ENCODE measurements around the gene FAM13C.
"Not testable (repeated sequence)": the region's sequence is repeated elsewhere in the genome, so short reads cannot be mapped to it uniquely, and the experiment has no call there.

The FAM13C gene

DNA sequence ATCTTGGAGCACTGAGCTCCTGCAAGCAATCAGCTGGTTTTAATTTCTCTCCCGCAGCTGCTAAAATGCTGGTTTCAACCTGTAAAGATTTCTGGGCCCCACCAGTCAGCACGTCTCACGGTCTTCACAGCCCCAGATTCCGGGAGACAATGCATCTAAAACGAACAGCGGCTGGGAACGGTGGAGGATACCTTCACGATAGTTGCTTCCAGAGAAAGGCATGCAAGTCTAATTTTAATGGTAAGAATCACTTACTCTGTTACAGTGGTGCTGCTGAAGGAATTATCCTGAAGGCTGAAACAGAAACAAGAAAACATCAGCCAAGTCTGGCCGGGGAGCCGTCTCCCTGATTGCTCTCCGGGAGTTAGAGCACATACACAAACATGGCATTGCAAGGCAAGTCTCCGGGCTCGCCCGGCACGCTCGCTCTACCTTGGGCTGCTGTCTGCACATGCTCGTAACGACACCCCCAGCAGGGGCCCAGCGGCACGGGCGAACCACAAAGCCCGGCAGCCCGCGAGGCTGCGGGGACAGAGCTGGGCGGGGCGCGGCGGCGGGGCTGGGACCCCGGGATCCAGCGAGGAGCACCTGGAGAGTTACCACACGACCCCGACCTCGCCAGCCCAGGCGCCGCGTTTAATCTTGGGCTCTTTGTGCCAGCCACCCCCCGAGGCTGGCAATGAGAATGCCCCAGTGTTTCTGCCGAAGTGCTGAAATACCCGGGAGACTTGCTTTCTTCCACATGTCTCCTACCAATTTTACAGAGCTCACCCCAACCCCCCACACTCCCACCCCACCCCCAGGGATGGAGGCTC lies at the start of gene FAM13C:
Gene FAM13C, minus strand, starts transcription at position 406 of the 815 bp plus-strand sequence. Its CDS starts 89 bp downstream, at position 317.
- DNase-seq: peak; percentile 92

DNA sequence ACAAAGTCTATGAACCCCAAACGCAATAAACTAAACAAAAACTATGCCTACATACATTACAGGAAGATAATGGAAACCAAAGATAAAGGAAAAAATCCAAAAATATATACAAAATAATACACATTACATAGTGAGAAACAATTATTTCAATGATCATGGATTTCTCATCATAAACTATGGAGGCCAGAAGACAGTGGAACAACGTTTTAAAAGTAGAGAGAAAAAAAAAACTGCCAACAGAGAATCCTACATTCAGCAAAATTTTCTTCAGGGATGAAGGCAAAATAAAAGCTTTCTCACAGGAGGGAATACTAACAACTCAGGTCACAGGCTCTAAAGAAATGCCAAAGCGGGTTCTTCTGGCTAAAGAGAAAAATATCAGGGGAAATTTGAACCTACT lies 42.9 kb upstream of the FAM13C start:
- DNase-seq: peak; percentile 4

DNA sequence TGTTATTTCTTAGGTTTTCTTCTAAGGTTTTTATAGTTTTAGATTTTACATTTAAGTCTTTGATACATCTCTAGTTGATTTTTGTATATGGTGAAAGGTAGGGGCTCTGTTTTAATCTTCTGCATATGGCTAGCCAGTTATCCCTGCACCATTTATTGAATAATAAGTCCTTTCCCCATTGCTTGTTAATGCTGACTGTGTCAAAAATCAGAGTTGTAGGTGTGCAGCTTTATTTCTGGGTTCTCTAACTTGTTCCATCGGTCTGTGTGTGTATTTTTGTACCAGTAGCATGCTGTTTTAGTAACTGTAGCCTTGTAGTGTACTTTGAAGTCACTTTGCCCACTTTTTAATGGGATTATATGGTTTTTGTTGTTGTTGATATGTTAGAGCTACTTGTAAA lies 37.9 kb upstream of the FAM13C start:
- DNase-seq: no peak

DNA sequence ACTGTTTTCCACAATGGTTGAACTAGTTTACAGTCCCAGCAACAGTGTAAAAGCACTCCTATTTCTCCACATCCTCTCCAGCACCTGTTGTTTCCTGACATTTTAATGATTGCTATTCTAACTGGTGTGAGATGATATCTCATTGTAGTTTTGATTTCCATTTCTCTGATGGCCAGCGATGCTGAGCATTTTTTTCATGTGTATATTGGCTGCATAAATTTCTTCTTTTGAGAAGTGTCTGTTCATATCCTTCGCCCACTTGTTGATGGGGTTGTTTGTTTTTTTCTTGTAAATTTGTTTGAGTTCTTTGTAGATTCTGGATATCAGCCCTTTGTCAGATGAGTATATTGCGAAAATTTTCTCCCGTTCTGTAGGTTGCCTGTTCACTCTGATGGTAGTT lies 37.0 kb upstream of the FAM13C start:
- not testable (repeated sequence) for DNase-seq

DNA sequence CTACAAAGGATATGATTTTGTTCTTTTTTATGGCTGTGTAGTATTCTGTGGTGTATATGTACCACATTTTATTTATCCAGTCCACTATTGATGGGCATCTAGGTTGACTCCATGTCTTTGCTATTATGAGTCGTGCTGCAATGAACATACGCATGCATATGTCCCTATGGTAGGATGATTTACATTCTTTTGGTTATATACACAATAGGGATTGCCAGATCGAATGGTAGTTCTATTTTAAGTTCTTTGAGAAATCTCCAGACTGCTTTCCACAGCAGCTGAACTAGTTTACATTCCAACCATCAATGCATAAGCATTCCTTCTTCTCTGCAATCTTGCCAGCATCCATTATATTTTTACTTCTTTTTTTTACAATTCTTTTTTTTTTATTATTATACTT lies 35.6 kb upstream of the FAM13C start:
- DNase-seq: no peak

DNA sequence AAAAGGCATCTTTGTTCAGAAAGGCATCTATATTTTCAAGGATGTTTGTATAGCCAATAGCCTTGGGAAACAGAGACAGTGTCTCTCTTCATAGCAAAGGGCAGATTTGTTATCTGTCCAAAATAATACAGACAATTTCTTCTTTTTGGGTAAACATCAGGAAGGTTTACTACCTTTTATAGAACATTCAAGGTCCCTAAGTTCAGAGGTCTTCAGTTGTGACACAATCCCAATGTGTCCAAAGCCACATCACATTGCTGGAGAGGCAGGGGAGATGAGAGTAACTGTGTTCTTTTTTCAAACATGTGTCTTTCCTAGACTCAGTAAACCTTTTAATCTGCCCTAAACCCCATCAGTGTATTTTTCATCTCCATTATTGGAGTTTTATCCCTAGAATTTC lies 33.6 kb upstream of the FAM13C start:
- no peak for DNase-seq

DNA sequence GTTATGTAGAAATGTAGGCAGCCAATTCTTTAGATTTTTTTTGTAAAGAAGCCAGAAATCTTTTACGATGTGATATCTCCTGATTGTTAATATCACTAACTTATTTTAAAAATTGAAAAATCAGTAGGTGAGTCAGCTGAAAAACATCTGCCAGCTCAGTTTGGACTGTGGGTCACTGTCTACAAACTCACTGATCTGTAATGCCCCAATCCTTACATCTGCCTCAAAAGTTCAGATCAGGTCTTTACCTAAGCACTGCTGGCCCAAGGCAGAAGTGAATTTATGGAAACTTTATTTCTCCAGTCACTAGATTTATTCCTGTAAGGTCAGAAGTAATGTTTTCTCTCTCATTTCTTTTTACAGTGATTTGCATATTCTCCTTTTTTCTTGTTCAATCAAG lies 31.0 kb upstream of the FAM13C start:
- no peak for DNase-seq

DNA sequence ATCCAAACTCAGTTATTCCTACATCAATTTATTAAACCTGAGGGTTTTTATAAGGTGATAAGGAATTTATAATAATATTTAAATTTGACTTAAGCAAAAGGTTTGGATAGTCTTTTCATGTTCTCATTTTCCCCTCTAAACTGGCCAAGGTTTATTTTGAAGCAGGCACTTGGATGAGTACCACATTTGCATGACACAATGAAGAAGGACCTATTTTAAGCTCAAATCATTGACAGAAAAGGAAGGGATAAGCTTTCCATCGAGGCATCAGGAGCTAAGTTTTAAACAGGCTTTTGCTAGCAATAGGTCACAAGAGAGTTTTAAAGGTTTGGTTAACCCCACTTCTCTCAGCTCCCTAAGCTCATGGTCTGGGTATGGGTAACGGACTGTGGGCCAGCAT lies 28.7 kb upstream of the FAM13C start:
- DNase-seq: no peak

DNA sequence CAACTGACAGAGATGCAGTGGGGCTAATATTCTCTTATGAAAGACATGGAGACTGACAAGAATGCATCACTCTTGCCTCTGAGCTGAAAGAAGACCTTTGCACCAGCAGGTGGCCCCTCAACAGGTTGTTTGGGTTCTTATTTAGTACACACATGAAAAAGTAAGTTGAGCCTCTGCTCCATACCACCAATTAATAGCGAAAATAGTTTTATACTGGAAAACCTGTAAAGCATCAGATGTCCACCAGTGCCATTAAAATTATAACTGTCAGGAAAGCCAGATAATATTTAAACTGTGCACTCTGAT lies 26.3 kb upstream of the FAM13C start:
- DNase-seq: peak; percentile 10

DNA sequence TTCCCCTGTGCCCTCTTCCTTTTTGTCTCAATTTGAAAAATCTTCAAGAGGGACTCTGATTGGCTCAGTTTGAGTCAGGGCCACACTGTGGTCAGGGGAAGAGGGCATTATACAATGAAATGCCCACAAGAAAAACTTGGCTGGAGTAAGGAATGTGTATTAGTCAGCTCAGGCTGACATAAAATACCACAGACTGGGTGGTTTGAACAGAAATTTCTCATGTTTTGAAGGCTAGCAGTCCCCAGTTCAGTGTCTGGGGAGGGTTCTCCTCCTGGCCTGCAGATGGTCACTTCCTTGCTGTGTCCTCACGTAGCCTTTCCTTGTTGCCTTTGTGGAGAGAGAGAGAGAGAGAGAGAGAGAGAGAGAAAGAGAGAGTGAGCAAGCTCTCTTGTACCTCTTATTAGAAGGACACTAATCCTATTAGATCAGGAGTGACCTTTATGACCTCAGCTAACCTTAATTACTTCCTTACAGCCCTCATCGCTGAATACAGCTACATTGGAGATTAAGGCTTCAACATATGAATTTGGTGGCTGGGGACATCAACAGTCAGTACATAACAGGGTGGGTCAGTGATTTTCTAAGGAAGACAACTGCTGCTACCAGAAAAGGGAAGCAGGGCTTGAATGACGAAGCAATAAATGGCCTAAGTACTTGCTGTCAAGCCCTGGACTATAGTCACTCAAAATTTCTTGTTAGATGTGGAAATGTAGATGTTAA lies 25.8 kb upstream of the FAM13C start:
- DNase-seq: no peak

DNA sequence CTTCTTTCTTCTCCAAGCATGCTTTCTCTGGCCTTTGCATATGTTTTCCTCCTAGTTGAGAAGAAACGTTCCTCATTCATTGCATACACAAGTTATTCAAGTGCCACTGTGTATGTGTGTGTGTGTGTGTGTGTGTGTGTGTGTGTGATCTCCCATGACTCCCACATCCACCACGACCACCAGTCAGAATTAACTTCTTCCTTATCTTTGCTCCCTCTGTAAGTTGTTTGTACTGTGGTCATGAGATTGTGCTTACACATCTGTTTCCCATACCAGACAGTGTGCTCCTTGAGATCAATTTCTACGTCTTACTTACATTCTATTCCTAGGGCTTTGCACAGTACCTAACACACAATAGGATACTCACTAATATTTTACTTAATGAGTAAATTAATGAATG lies 22.4 kb upstream of the FAM13C start:
- DNase-seq: no peak

DNA sequence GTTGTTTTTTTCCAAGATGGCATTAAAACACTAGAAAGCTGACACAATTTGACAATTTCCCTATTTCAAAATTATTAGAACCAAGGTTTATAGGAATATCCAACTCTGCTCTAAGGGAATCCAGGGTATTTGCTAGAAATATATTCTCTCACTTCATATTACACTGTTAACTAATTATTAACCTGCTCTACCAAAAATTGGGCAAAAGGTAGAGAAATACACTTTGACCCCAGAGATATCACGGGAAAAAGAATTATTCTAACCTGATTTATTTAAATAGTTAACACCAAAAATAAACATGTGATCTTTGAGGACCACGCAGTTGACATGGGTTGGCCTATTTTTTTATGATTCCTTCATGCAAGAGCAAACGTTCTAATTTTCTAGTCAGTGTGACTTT lies 21.6 kb upstream of the FAM13C start:
- DNase-seq: no peak

DNA sequence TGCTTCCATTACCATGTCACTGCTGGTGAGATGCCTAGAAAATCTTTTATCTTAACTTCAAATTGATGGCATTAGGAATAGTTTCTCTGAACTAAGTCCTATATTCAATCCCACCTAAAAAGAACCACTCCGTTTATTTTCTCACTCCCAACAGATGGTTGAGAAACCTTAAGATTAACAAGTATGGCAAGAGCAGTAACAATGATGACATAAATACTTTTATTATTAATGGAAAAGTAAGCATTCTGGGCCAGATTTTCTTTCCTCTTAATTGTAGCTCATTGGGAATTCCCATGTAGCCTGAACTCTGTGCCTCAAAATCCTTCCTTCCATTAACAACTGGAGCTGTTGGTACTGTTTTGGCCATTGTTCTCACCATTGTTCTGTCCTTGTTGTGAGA lies 21.1 kb upstream of the FAM13C start:
- DNase-seq: no peak

DNA sequence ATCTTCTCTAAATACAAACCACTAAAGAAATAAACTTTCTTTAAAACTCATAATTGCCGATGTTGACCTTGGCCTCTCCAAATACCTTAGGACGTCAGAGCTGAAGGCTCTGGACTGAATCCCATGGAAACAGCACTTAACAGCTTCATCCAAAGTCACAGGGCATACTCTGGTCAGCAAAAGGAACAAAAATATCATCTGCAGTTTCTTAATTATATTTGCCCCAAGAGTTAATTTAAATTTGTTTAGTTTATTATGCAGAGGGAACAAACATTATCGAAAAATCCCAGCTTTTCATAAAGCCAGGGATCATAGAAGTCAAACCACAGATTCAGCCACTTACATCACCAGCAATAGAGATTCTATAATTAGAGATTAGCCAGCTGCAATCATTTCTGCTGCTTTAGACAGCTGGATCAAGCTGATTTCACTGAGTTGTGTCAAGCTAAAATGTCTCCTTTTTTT lies 20.5 kb upstream of the FAM13C start:
- DNase-seq: no peak

DNA sequence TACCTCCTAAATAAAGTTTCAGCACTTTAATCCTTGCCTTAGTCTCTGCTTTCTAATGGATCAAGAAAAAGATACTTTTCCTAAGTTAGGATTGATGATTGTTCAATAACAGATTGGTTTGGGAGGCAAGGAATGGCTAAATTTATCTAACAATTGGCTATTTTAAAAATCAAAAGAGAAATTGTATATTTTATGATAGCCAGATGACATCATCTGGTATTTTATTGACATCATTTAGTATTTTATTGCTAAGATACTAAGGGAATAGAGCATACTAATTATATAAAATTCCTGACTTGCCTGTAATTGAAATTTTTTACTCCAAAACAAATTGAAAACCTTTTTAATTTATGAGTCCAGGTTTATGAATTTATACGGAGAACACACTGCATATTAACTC lies 19.3 kb upstream of the FAM13C start:
- no peak for DNase-seq

DNA sequence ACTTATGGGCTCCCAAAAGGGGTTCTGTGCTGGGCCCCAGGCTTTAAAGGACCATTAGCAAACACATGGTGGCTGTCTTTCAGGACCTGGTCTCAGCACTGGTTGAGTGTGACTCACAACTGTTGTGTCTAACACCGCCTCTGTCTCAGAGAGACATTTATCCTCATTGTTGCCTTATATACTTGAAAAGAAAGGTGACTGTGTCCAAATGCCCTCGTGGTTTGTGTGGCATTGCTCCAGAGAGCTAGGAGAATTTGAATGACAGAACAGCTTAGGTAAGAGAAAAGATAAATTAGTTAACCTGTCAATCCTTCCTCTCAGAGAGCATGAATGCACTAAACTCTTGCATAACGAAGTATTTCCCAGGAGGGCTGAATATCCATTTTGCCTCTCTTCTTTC lies 14.5 kb upstream of the FAM13C start:
- no peak for DNase-seq

DNA sequence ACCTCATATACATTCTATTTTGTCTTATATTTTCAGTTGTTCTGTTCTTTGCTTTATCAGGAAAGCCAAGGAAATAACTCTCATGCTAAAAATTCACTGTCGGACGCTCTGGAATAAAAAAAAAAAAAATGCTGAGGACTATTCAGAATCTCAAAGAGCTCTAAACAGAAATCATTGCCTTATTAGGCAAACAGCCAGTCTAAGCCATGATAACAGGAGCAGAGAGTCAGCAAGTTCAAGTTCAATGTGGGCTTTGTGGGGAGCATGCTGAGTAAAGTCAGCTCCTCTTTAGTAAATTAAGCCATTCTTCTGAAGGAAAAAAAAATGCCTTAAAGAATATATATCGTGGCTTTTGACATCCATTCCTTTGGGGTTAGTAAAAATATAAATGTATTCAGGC lies 13.6 kb upstream of the FAM13C start:
- DNase-seq: no peak

DNA sequence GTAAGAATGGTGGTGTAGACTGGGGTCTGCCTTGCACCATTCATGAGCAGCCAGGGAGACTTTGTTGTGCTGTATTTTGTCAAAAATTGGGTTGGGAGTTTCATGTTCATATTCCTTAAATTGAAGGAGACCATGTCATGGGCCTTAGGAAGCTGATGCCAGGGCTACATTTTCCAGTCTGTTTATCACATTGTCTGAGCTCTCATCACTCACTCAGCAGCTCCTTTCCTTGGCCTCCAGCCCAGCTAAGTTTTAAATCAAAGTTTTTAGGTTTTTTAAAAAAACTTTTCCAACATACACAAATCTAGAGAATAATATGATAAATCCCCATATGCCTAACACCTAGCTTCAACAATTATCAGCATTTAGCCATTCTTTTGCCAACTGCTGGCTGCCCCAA lies 12.6 kb upstream of the FAM13C start:
- DNase-seq: no peak

DNA sequence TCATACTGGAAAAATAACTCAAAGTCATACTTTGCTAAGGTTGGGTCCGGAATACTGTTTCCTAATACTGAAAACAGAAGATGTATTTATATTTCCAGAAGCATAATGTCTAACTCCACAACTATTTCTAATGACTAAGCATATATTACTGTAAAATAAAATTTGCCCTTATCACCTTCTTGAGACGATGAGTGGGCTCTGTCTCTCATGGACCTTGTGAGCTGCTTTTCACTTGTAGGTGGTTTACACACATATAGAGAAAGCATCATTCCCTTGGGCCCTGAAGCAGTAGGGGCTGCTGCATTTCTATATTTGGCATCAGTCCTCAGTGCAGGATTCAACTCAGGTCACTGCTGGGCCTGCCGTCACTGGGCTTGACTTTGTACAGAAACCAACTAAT lies 10.7 kb upstream of the FAM13C start:
- DNase-seq: no peak

DNA sequence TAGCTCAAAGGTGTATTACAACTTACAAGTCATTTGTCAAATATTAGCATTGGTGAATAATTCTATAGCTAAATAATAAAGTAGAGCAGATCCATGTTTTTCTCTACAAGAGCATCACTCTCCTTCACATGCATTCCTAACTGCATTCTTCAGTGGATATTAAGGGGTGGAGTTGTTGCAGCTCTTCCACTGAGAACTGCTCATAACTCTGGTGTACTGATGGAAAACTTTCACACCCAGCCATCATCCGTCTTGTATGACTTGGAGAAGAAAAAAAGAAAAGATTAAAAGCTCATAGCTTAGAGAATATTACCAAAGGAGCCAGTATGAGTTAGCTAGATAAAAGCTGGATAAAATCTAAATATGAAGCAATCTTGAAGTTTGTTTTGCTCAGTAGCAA lies 10.2 kb upstream of the FAM13C start:
- DNase-seq: no peak

DNA sequence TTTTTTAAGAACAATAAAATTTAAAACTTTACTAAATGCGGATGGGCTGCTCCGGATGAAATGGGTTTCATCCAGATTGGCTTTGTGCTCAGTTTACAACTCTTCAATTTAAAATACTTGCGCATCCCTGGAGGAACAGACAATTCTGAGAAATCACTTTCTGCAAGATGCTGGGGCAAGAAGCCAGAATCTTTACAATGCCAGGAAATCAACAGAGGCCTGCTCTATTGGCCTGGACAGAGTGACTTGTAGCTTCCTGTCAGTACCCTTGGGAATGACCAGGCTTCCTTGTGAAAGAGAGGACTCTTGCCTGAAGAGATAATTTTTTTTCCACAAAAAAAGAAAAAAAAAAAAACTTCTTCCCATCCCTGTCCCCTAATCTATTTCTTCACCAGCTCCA lies 3.9 kb upstream of the FAM13C start:
- no peak for DNase-seq

DNA sequence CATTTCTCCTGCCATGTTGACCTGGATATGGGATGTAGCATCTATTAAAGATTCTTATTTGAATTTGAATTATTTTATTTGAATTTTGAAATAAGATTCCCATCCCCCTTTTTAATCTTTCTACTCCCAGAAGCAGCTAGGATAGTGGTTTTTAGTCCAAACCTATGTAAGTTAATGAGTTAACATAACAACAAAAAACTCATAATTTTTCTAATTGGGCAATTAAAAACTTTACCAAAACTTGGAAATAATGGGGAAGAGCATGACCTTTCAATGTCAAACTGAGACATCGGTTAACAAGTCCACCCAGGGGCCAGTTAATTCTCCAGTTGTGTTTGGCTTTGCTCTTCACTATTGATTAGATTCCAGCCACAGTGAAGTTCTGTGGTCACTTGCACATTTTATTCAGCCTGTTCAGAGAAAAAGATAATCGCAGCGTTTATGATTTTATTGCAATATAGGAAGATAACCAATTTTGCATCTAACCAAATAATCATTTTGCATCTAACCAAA lies 1.2 kb upstream of the FAM13C start:
- DNase-seq: no peak

DNA sequence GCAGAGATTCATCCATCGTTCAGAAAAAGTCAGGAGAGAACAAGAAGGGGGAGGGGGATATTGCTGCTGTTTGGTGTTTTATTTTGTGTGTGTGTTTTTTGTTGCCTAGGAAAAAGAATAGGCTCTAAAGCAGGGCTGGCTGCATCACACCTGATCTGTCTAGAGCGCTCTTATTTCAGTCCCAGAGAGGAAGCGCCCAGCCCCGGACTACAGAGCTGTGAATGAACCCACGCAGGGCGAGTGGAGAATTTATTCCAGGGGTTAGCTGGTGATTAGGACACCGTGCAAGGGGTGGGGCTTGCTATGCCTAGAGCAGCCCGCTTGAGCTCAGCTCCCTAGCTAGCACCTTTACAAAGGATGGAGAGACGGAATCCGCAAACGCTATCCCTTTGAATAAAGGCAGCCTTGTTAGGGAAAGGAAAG lies 621 bp upstream of the FAM13C start:
- DNase-seq: peak; percentile 91

DNA sequence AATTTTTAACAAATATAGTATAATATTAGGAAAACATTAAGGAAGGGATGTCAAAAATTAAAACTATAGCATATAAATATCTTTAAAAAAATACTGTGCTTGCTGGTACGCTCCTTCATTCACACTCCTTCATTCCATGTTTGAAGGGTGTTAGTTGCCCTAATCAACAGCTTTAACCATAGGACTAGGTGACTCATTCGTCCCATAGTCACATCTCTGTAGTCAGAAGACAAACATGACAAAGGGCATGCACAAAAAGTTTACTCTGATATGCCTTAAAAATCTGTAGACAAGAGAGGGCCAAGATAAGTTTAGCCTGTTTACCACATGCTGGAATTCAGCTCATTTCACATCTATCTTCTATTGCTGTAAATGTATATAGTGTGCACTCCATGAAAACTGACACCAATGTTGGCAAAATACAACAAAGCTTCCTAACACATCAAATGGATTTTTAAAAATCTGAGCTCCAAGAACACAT lies 646 bp downstream of the FAM13C start:
- DNase-seq: peak; percentile 69

Measured in DMS53 (cell line).